SK-N-SH (cell line): ENCODE results near the gene CLPSL2. TPM values are rescaled to one million over a fixed set of nuclear protein-coding genes. Genes with fewer than 3 reads are reported as not detected.

Experiments used
- CTCF ChIA-PET: fragments of 300-600, 350-600 bp; formaldehyde crosslinking; extraction: SDS; loops from one replicate; lab custom pipeline; 2021; lab: Yijun Ruan, JAX
- POLR2A ChIA-PET: fragments of 350-600 bp; sonication (Branson Sonifier 250); formaldehyde crosslinking; extraction: SDS; loops from one replicate; lab custom pipeline; 2020; ENCODE audit warnings: antibody characterized with exemption, inconsistent platforms; lab: Yijun Ruan, JAX
- DNase-seq: peaks from one replicate; pipeline ENCODE4 v3.0.0; 2012
- H2AFZ ChIP-seq: fragments of 200-600 bp; sonication (generic); 2 replicates; pipeline ENCODE4 v1.8.1; 2016; ENCODE audit warnings: antibody characterized with exemption, mild to moderate bottlenecking, low read depth
- H3F3A ChIP-seq: fragments of 200-600 bp; sonication (generic); replicated peaks from 2 replicates; pipeline ENCODE3; 2016; ENCODE audit warnings: antibody characterized with exemption, mild to moderate bottlenecking; ENCODE audit not compliant: insufficient read depth
- H3K27ac ChIP-seq, 2 experiments: fragments of 200-500 bp in 1 of 2; fragments of 200-600 bp in 1 of 2; sonication (Bioruptor generic) in 1 of 2; sonication (generic), shearing (Covaris generic) in 1 of 2; 2 replicates each; pipeline versions ENCODE4 v1.5.1 to v1.6.1; 2014 to 2016; ENCODE audit warnings: low read depth in 2 of 2, inconsistent platforms in 1 of 2, low read length in 1 of 2, mild to moderate bottlenecking in 1 of 2, mixed read lengths in 1 of 2
- H3K27me3 ChIP-seq: fragments of 200-600 bp; sonication (generic), shearing (Covaris generic); 2 replicates; pipeline ENCODE4 v1.6.1; 2016; ENCODE audit warnings: mixed run types; ENCODE audit not compliant: insufficient read depth
- H3K36me3 ChIP-seq, 2 experiments: fragments of 200-500 bp in 1 of 2; fragments of 200-600 bp in 1 of 2; sonication (Bioruptor generic) in 1 of 2; sonication (generic) in 1 of 2; replicated peaks in 1 of 2; 2 replicates each; pipeline versions ENCODE3 to v1.5.1; 2014 to 2016; ENCODE audit warnings: low read length in 1 of 2, mild to moderate bottlenecking in 1 of 2; ENCODE audit not compliant: insufficient read depth in 2 of 2, control insufficient read depth in 1 of 2
- H3K4me1 ChIP-seq, 2 experiments: fragments of 200-500 bp in 1 of 2; fragments of 200-600 bp in 1 of 2; sonication (Bioruptor generic) in 1 of 2; sonication (generic), shearing (Covaris generic) in 1 of 2; 2 replicates each; pipeline versions ENCODE4 v1.5.1 to v1.6.1; 2014 to 2016; ENCODE audit warnings: low read depth in 1 of 2, low read length in 1 of 2, mixed run types in 1 of 2; ENCODE audit not compliant: insufficient read depth in 2 of 2, control insufficient read depth in 1 of 2
- H3K4me2 ChIP-seq: fragments of 200-600 bp; sonication (generic), shearing (Covaris generic); 2 replicates; pipeline ENCODE4 v1.6.1; 2017; ENCODE audit warnings: mixed run types
- H3K4me3 ChIP-seq, 2 experiments: fragments of 200-500 bp in 1 of 2; fragments of 200-600 bp in 1 of 2; sonication (Bioruptor generic) in 1 of 2; sonication (generic), shearing (Covaris generic) in 1 of 2; 2 replicates each; pipeline versions ENCODE4 v1.5.1 to v1.8.1; 2014 to 2016; ENCODE audit warnings: low read depth in 2 of 2, inconsistent platforms in 1 of 2, low read length in 1 of 2, mild to moderate bottlenecking in 1 of 2, mixed read lengths in 1 of 2, moderate library complexity in 1 of 2
- H3K79me2 ChIP-seq: fragments of 200-600 bp; sonication (generic); 2 replicates; pipeline ENCODE4 v1.8.1; 2017; ENCODE audit warnings: mild to moderate bottlenecking; ENCODE audit not compliant: insufficient read depth
- H3K9ac ChIP-seq: fragments of 200-600 bp; sonication (generic); 2 replicates; pipeline ENCODE4 v1.6.1; 2017; ENCODE audit warnings: mixed run types
- H3K9me2 ChIP-seq: fragments of 200-600 bp; sonication (generic); 2 replicates; pipeline ENCODE4 v1.6.1; 2017; ENCODE audit warnings: mixed run types
- H3K9me3 ChIP-seq: fragments of 200-600 bp; sonication (generic); 2 replicates; pipeline ENCODE4 v1.6.1; 2017; ENCODE audit warnings: mixed run types, mild to moderate bottlenecking, moderate library complexity
- H4K20me1 ChIP-seq: fragments of 200-600 bp; sonication (generic); 2 replicates; pipeline ENCODE4 v1.6.1; 2017; ENCODE audit warnings: mild to moderate bottlenecking, mixed run types; ENCODE audit not compliant: insufficient read depth
- ELF1 ChIP-seq: IDR thresholded peaks from 2 replicates; pipeline ENCODE4 v1.4.0; 2012
- EP300 ChIP-seq, 2 experiments: IDR thresholded peaks; 2 replicates each; pipeline versions ENCODE4 v1.4.0 to v1.6.1; 2012; ENCODE audit warnings: borderline replicate concordance in 1 of 2, low read depth in 1 of 2, low read length in 1 of 2
- FOSL2 ChIP-seq: IDR thresholded peaks from 2 replicates; pipeline ENCODE4 v1.4.0; 2012; ENCODE audit warnings: low read depth, mild to moderate bottlenecking, moderate library complexity, borderline replicate concordance
- FOXJ3 ChIP-seq: sonication (generic); formaldehyde crosslinking; IDR thresholded peaks from 2 replicates; pipeline ENCODE4 v1.5.1; 2020; ENCODE audit warnings: mild to moderate bottlenecking, missing genetic modification reagents
- FOXM1 ChIP-seq: IDR thresholded peaks from 2 replicates; pipeline ENCODE4 v1.4.0; 2012; ENCODE audit warnings: low read depth, mild to moderate bottlenecking
- GABPA ChIP-seq: IDR thresholded peaks from 2 replicates; pipeline ENCODE4 v1.4.0; 2012; ENCODE audit warnings: low read depth, mild to moderate bottlenecking
- GATA2 ChIP-seq: sonication (generic); formaldehyde crosslinking; IDR thresholded peaks from 2 replicates; pipeline ENCODE4 v1.5.0; 2020; ENCODE audit warnings: mild to moderate bottlenecking, missing genetic modification reagents
- MEF2A ChIP-seq: IDR thresholded peaks from 2 replicates; pipeline ENCODE4 v1.4.0; 2012; ENCODE audit warnings: low read depth, borderline replicate concordance
- MXI1 ChIP-seq: IDR thresholded peaks from 2 replicates; pipeline ENCODE4 v1.6.1; 2012; ENCODE audit warnings: mild to moderate bottlenecking, low read depth, low read length, improper control_type of control experiment
- NRF1 ChIP-seq: IDR thresholded peaks from 2 replicates; pipeline ENCODE4 v1.6.1; 2012; ENCODE audit warnings: low read depth, mild to moderate bottlenecking, low read length
- REST ChIP-seq: IDR thresholded peaks from 2 replicates; pipeline ENCODE4 v1.6.1; 2012; ENCODE audit warnings: mild to moderate bottlenecking, low read depth, low read length, moderate library complexity
- RXRA ChIP-seq: IDR thresholded peaks from 2 replicates; pipeline ENCODE4 v1.4.0; 2012; ENCODE audit warnings: low read depth, mild to moderate bottlenecking, borderline replicate concordance
- SIN3A ChIP-seq: IDR thresholded peaks from 2 replicates; pipeline ENCODE4 v1.6.1; 2012; ENCODE audit warnings: low read depth, mild to moderate bottlenecking, low read length, moderate library complexity, borderline replicate concordance
- TCF12 ChIP-seq: IDR thresholded peaks from 2 replicates; pipeline ENCODE4 v1.4.0; 2012
- TEAD4 ChIP-seq: IDR thresholded peaks from 2 replicates; pipeline ENCODE4 v1.4.0; 2012; ENCODE audit warnings: mild to moderate bottlenecking, borderline replicate concordance; ENCODE audit not compliant: insufficient read depth
- YY1 ChIP-seq: IDR thresholded peaks from 2 replicates; pipeline ENCODE4 v1.4.0; 2012; ENCODE audit warnings: low read depth, mild to moderate bottlenecking
- polyA plus RNA-seq, 3 experiments: library from polyadenylated mRNA; depleted of rRNA; stranded (reverse); fragments of >200 nt; gene quantifications; 2 replicates each; pipeline ENCODE4 v1.2.3, GENCODE V29; 2012
- TF ChIP-seq, protein P1 (sequence below): fragments of 150-350 bp; IDR thresholded peaks from 2 replicates; pipeline ENCODE4 v1.6.1; 2016; ENCODE audit warnings: mild to moderate bottlenecking, low read depth, low read length
- TF ChIP-seq, protein P2 (sequence below): fragments of 150-350 bp; IDR thresholded peaks from 2 replicates; pipeline ENCODE4 v1.6.1; 2017; ENCODE audit warnings: antibody characterized with exemption, low read length, low read depth, borderline replicate concordance
- TF ChIP-seq, protein P3 (sequence below): IDR thresholded peaks from 2 replicates; pipeline ENCODE4 v1.4.0; 2012; ENCODE audit warnings: low read depth, borderline replicate concordance

The CLPSL2 gene
- polyA plus RNA-seq, 1 of the 3 experiments (the other 2 are of a cell fraction) = not detected

GRCh38 chr6:35817515-35817914, 41.1 kb downstream of the CLPSL2 start:
- Histone ChIP-seq H3K9me3 (no peaks in the 10 kb centered on the region), H3K9ac (no peak overlapping the region), H3K27ac (no peak overlapping the region), H3K36me3 (no peaks in the 10 kb centered on the region), H3K4me1 (no peaks in the 10 kb centered on the region), H3K9me2 (no peaks in the 10 kb centered on the region), H3K4me2 (no peak overlapping the region), H3K79me2 (no peaks in the 10 kb centered on the region), H3F3A (no peaks in the 10 kb centered on the region), H3K4me3 (no peak overlapping the region), H3K27me3 (no peaks in the 10 kb centered on the region), H2AFZ (no peak overlapping the region), H4K20me1 (no peaks in the 10 kb centered on the region)
- DNase-seq = no peak
- ChIA-PET POLR2A (no interaction called here), CTCF (no interaction called here)
- TF ChIP-seq TCF12 = no peak
- TF ChIP-seq TEAD4 = no peak
- TF ChIP-seq REST = no peak
- TF ChIP-seq, protein P1, sequence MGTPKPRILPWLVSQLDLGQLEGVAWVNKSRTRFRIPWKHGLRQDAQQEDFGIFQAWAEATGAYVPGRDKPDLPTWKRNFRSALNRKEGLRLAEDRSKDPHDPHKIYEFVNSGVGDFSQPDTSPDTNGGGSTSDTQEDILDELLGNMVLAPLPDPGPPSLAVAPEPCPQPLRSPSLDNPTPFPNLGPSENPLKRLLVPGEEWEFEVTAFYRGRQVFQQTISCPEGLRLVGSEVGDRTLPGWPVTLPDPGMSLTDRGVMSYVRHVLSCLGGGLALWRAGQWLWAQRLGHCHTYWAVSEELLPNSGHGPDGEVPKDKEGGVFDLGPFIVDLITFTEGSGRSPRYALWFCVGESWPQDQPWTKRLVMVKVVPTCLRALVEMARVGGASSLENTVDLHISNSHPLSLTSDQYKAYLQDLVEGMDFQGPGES = no peak
- no peak for TF ChIP-seq RXRA
- no peak for TF ChIP-seq GABPA
- TF ChIP-seq, protein P2, sequence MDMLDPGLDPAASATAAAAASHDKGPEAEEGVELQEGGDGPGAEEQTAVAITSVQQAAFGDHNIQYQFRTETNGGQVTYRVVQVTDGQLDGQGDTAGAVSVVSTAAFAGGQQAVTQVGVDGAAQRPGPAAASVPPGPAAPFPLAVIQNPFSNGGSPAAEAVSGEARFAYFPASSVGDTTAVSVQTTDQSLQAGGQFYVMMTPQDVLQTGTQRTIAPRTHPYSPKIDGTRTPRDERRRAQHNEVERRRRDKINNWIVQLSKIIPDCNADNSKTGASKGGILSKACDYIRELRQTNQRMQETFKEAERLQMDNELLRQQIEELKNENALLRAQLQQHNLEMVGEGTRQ = no peak
- TF ChIP-seq, protein P3, sequence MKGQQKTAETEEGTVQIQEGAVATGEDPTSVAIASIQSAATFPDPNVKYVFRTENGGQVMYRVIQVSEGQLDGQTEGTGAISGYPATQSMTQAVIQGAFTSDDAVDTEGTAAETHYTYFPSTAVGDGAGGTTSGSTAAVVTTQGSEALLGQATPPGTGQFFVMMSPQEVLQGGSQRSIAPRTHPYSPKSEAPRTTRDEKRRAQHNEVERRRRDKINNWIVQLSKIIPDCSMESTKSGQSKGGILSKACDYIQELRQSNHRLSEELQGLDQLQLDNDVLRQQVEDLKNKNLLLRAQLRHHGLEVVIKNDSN = no peak
- TF ChIP-seq EP300 (IDR thresholded peaks at IDR 0.05; ENCODE audit: borderline replicate concordance in 1 of 2, low read depth in 1 of 2, low read length in 1 of 2) = no peak
- no peak for TF ChIP-seq ELF1
- TF ChIP-seq SIN3A = no peak
- TF ChIP-seq MXI1 = no peak
- no peak for TF ChIP-seq FOXJ3 (CRISPR knock-in tag)
- no peak for TF ChIP-seq FOSL2
- TF ChIP-seq NRF1 = no peak
- no peak for TF ChIP-seq MEF2A
- TF ChIP-seq YY1 = no peak
- TF ChIP-seq FOXM1 = no peak
- no peak for TF ChIP-seq GATA2
